GM10248 (cell line): ENCODE data around the gene R3HDM4.
A peak's percentile ranks its signal among the peaks of the same experiment; 100 is the strongest.

Experiments
- CTCF ChIA-PET: fragments of 300-600 bp; sonication (Branson Sonifier 250); formaldehyde crosslinking; extraction: SDS; loops from one replicate; lab custom pipeline; 2021; ENCODE audit warnings: antibody characterized with exemption; lab: Yijun Ruan, JAX
- POLR2A ChIA-PET: fragments of 350-650 bp; sonication (Branson Sonifier 250); formaldehyde crosslinking; extraction: SDS; loops from one replicate; lab custom pipeline; 2020; ENCODE audit warnings: antibody characterized with exemption; lab: Yijun Ruan, JAX
- DNase-seq: peaks from one replicate; pipeline ENCODE4 v3.0.0; 2012; ENCODE audit errors: extremely low spot score
- TF ChIP-seq, protein P1 (sequence below): IDR thresholded peaks from 2 replicates; pipeline ENCODE4 v1.5.1; 2012; ENCODE audit warnings: mild to moderate bottlenecking, low read depth; ENCODE audit errors: extremely low read depth, missing control alignments, control extremely low read depth

Gene R3HDM4

GRCh38 chr19:938233-938923 lies 25.4 kb upstream of the R3HDM4 start:
- DNase-seq: no peak
- ChIA-PET POLR2A (interaction anchor here (0.6 to 0.9 kb wide), 4 partner anchors 8 to 676 kb away, joined by 3 to 6 read pairs (median 4); no protein-coding TSS in a partner anchor), CTCF (interaction anchor here (1.5 to 4.8 kb wide), 2 partner anchors 16 to 44 kb away, joined by 5 to 22 read pairs; partner anchors contain the start of gene WDR18)
- TF ChIP-seq, protein P1, sequence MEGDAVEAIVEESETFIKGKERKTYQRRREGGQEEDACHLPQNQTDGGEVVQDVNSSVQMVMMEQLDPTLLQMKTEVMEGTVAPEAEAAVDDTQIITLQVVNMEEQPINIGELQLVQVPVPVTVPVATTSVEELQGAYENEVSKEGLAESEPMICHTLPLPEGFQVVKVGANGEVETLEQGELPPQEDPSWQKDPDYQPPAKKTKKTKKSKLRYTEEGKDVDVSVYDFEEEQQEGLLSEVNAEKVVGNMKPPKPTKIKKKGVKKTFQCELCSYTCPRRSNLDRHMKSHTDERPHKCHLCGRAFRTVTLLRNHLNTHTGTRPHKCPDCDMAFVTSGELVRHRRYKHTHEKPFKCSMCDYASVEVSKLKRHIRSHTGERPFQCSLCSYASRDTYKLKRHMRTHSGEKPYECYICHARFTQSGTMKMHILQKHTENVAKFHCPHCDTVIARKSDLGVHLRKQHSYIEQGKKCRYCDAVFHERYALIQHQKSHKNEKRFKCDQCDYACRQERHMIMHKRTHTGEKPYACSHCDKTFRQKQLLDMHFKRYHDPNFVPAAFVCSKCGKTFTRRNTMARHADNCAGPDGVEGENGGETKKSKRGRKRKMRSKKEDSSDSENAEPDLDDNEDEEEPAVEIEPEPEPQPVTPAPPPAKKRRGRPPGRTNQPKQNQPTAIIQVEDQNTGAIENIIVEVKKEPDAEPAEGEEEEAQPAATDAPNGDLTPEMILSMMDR: no peak

- POLR2A ChIA-PET: no interaction called here
- DNase-seq: peak; percentile 63
- TF ChIP-seq, protein P1: no peak
- CTCF ChIA-PET: interaction anchor here (1.5 to 4.8 kb wide), 2 partner anchors 15 to 45 kb away, joined by 5 to 22 read pairs; partner anchors contain the start of gene WDR18
Observed at GRCh38 chr19:937259-937694, 24.3 kb upstream of the R3HDM4 start.

GRCh38 chr19:936175-936546 lies 23.1 kb upstream of the R3HDM4 start:
- no peak for DNase-seq
- TF ChIP-seq, protein P1: no peak

DNA sequence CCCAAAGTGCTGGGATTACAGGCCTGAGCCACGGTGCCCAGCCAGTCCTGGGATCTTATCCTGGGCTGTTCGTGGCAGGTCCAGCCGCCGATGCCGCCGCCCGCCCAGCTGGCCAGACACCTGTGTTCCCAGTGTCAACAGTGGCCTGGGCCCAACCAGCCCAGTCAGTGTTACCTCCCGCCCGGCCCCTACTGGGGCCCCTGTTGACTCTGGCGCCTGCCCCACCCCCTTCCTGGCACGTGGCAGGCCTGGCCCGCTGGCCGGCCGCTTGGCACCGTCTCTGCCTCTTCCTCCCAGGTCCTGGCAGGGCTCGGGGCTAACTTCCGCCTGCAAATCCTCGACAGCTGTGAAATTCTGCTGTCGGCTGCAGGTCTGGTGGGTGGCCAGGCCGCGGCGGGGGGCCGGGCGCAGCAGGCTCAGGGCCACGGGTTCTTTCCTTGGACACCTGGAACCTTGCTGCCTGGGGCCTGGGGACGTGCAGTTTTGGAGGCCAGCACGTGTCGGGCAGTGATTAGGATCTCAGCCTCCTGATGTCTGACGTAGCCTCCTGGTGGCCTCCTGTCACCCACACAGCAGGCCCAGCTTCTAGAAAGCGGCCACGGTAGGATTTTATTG lies 22.0 kb upstream of the R3HDM4 start:
- no peak for DNase-seq
- CTCF ChIA-PET: interaction anchor here (1.6 to 4.8 kb wide), 3 partner anchors 10 to 48 kb away, joined by 4 to 22 read pairs (median 8); partner anchors contain the start of gene WDR18
- POLR2A ChIA-PET: interaction anchor here (1.0 kb wide), 1 partner anchor 11 kb away, joined by 5 read pairs; no protein-coding TSS in a partner anchor
- TF ChIP-seq, protein P1: no peak

More at GRCh38 chr19:936175-936546, 23.1 kb upstream of the R3HDM4 start:
- ChIA-PET POLR2A (no interaction called here), CTCF (interaction anchor here (1.6 to 4.8 kb wide), 3 partner anchors 8 to 47 kb away, joined by 4 to 22 read pairs (median 8); partner anchors contain the start of gene WDR18)

GRCh38 chr19:934197-934840 lies 21.3 kb upstream of the R3HDM4 start:
- CTCF ChIA-PET: interaction anchor here (0.9 to 4.8 kb wide), 2 partner anchors 8 to 48 kb away, joined by 3 to 22 read pairs; partner anchors contain the start of gene WDR18
- DNase-seq: no peak
- POLR2A ChIA-PET: no interaction called here
- TF ChIP-seq, protein P1: no peak

DNA sequence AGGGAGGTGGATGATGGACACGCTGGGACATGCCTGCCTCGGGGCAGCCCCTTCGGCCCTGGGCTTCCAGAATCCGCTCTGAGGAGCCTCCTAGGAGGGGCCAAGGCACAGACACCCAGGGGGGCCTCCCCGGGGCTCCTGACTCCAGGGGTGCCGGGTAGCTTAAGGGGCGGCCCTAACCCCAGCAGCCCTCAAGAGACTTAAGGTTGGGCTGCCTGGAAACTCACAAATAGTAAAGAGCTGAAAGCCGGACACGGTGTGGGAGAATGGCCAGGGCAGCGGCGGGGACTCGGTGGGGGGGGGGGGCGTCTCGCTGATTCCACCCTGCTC lies 20.5 kb upstream of the R3HDM4 start:
- CTCF ChIA-PET: interaction anchor here (0.8 to 2.0 kb wide), 5 partner anchors 9 to 72 kb away, joined by 3 to 10 read pairs (median 3); partner anchors contain the start of gene WDR18
- no peak for DNase-seq
- TF ChIP-seq, protein P1: no peak
- POLR2A ChIA-PET: interaction anchor here (0.8 to 1.6 kb wide), 2 partner anchors 14 to 340 kb away, joined by 3 to 8 read pairs; no protein-coding TSS in a partner anchor
